ENCODE data around the gene IL20RB. TPM values are rescaled to one million over a fixed set of nuclear protein-coding genes. Genes with fewer than 3 reads are reported as not detected.

IL20RB gene
- total RNA-seq, 1 experiment from 2014 or later: 6.9 TPM

DNA sequence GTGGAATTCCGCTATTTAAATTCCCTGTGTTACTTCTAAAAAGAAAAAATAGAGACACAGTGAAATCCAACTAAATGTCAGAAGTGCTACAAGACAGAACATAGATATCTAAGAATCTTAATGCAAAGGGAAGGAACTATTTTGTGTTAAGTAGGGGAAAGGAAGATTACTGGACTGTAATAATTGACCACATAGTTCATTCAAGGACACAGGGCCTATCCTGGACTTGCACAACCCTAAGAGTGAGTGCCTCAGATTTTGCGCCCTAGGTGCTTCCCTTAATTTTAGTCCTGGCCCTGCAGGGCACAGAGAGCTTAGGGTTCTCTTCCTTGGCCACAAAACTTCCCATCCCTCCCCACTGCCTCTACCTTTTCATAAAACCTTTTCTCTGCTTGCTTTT is 3.5 kb upstream of the IL20RB start:
- TF ChIP-seq, protein P1, sequence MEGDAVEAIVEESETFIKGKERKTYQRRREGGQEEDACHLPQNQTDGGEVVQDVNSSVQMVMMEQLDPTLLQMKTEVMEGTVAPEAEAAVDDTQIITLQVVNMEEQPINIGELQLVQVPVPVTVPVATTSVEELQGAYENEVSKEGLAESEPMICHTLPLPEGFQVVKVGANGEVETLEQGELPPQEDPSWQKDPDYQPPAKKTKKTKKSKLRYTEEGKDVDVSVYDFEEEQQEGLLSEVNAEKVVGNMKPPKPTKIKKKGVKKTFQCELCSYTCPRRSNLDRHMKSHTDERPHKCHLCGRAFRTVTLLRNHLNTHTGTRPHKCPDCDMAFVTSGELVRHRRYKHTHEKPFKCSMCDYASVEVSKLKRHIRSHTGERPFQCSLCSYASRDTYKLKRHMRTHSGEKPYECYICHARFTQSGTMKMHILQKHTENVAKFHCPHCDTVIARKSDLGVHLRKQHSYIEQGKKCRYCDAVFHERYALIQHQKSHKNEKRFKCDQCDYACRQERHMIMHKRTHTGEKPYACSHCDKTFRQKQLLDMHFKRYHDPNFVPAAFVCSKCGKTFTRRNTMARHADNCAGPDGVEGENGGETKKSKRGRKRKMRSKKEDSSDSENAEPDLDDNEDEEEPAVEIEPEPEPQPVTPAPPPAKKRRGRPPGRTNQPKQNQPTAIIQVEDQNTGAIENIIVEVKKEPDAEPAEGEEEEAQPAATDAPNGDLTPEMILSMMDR (IDR thresholded peaks at IDR 0.05; ENCODE audit: insufficient read depth in 1 of 2, low read depth in 1 of 2, low read length in 1 of 2, severe bottlenecking in 1 of 2, unreplicated experiment in 1 of 2): no peak
- Mint-ChIP-seq H3K27me3 (ENCODE audit: insufficient read depth, unreplicated experiment) (no peaks in the 10 kb centered on the region), H3K9me3 (ENCODE audit: unreplicated experiment) (no peaks in the 10 kb centered on the region), H3K4me3 (ENCODE audit: unreplicated experiment) (no peak overlapping the region), H3K27ac (ENCODE audit: unreplicated experiment) (peak overlapping the region; percentile 78), H3K36me3 (ENCODE audit: insufficient read depth, unreplicated experiment) (peaks cover 14% of the 10 kb centered on the region), H3K4me1 (ENCODE audit: low read depth, unreplicated experiment) (peaks cover 35% of the 10 kb centered on the region)
- intact Hi-C loops (cut with micrococcal nuclease; ENCODE audit: unreplicated experiment): loop anchor here (10.0 kb wide), 1 partner anchor 199 kb away; the partner anchor contains the start of gene STAG1
- Histone ChIP-seq H3K9me3 (no peaks in the 10 kb centered on the region), H3K27me3 (replicated peaks; ENCODE audit: control insufficient read depth, insufficient read depth, low read length) (no peaks in the 10 kb centered on the region), H3K36me3 (ENCODE audit: control insufficient read depth, insufficient read depth, low read length) (no peaks in the 10 kb centered on the region), H3K4me3 (ENCODE audit: low read depth, low read length) (no peak overlapping the region), H3K4me1 (peaks cover 37% of the 10 kb centered on the region)
- ChIA-PET POLR2A (no interaction called here), CTCF (no interaction called here)
- no TSS peak for BruUV-seq (replicated peaks)
- no peak for DNase-seq

DNA sequence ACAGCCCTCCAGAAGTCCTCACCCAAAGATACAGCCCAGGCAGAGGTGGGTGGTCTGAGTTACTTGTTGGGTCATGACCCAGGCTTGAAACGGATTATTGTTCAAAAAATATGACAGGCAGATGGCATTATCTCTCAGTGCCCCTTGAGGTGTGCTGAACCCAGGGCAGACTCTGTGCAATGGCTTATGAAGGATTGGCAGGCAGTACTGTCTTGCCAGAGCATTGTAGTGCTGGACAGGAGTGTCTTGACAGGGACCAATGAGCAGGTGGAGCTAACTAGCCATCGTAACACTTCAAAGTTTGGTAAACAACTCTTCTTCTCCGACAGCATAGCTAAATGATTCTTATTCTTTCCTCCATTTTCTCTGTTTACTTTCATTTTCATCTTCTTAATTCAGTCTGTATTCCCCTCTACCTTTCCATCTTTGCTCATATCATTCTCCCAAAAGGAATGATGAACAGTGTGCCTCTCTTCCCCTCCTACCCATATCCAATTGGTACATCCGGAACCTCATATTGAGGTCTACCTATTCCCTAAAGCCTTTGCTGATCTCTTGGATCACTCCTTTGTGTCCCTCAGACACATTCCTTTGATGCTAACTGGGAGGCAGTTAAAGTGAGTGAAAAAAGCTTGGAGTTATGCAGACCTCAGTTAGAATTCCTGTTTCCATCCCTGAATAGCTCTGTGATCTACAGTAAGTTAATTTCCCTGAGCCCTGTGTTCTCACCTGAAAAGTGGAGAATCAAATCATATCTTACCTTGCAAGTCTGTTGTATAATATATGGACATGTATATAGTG is 2.6 kb upstream of the IL20RB start:
- TF ChIP-seq, protein P1 (IDR thresholded peaks at IDR 0.05; ENCODE audit: insufficient read depth in 1 of 2, low read depth in 1 of 2, low read length in 1 of 2, severe bottlenecking in 1 of 2, unreplicated experiment in 1 of 2): no peak
- Histone ChIP-seq H3K4me1 (peaks cover 37% of the 10 kb centered on the region), H3K27me3 (replicated peaks; ENCODE audit: control insufficient read depth, insufficient read depth, low read length) (no peaks in the 10 kb centered on the region), H3K36me3 (ENCODE audit: control insufficient read depth, insufficient read depth, low read length) (no peaks in the 10 kb centered on the region; the same call in 1 of the 2 replicates), H3K9me3 (no peaks in the 10 kb centered on the region), H3K4me3 (ENCODE audit: low read depth, low read length) (no peak overlapping the region)
- BruUV-seq (replicated peaks): TSS peak; percentile 80
- CTCF ChIA-PET: interaction anchor here (0.9 kb wide), 1 partner anchor 59 kb away, joined by 4 read pairs; no protein-coding TSS in a partner anchor
- no peak for DNase-seq
- no peaks in the 10 kb centered on the region for H3K27me3 Mint-ChIP-seq (ENCODE audit: insufficient read depth, unreplicated experiment)
- no peaks in the 10 kb centered on the region for H3K9me3 Mint-ChIP-seq (ENCODE audit: unreplicated experiment)
- peaks cover 17% of the 10 kb centered on the region for H3K36me3 Mint-ChIP-seq (ENCODE audit: insufficient read depth, unreplicated experiment)
- H3K27ac Mint-ChIP-seq (ENCODE audit: unreplicated experiment): peak overlapping the region; percentile 78
- intact Hi-C loops (cut with micrococcal nuclease; ENCODE audit: unreplicated experiment): loop anchor here (1.0 to 10.0 kb wide), 2 partner anchors 93 to 200 kb away; partner anchors contain the start of genes NCK1 and STAG1
- POLR2A ChIA-PET: interaction anchor here (0.6 to 1.5 kb wide), 4 partner anchors 17 to 1479 kb away, joined by 3 to 6 read pairs (median 4); partner anchors contain the start of genes ESYT3, NCK1 and STAG1
- H3K4me3 Mint-ChIP-seq (ENCODE audit: unreplicated experiment): peak overlapping the region; percentile 27
- H3K4me1 Mint-ChIP-seq (ENCODE audit: low read depth, unreplicated experiment): peaks cover 35% of the 10 kb centered on the region

DNA sequence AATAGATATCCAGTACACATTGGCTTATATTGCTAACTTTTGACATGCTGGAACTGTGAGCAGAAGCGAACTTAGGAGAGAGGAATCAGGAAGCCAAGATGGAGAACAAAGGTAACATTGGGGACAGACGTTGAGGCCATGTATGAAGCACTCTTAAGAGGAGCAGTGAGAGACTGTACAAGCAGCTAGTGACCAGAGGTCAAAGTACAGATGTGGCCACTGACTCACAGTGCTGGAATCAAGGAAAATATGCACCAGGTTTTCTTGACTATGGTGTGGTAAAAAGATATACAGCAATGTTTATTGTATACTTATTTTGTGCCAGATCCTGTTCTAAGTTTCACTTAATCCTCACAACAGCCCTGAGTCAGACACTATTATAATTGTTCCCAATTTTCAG is 2.0 kb upstream of the IL20RB start:
- Mint-ChIP-seq H3K4me1 (ENCODE audit: low read depth, unreplicated experiment) (peaks cover 41% of the 10 kb centered on the region), H3K4me3 (ENCODE audit: unreplicated experiment) (peak overlapping the region; percentile 27), H3K9me3 (ENCODE audit: unreplicated experiment) (no peaks in the 10 kb centered on the region), H3K27ac (ENCODE audit: unreplicated experiment) (peak overlapping the region; percentile 78), H3K36me3 (ENCODE audit: insufficient read depth, unreplicated experiment) (peaks cover 22% of the 10 kb centered on the region), H3K27me3 (ENCODE audit: insufficient read depth, unreplicated experiment) (no peaks in the 10 kb centered on the region)
- CTCF ChIA-PET: interaction anchor here (0.9 kb wide), 1 partner anchor 58 kb away, joined by 4 read pairs; no protein-coding TSS in a partner anchor
- H3K9me3 ChIP-seq: no peaks in the 10 kb centered on the region
- DNase-seq: peak; percentile 62 to 76
- H3K4me3 ChIP-seq (ENCODE audit: low read depth, low read length): no peak overlapping the region
- no peaks in the 10 kb centered on the region; the same call in 1 of the 2 replicates for H3K36me3 ChIP-seq (ENCODE audit: control insufficient read depth, insufficient read depth, low read length)
- BruUV-seq (replicated peaks): no TSS peak
- H3K4me1 ChIP-seq: peaks cover 40% of the 10 kb centered on the region
- POLR2A ChIA-PET: interaction anchor here (0.9 to 1.5 kb wide), 3 partner anchors 17 to 204 kb away, joined by 3 to 6 read pairs (median 5); partner anchors contain the start of genes NCK1 and STAG1
- TF ChIP-seq, protein P1 (IDR thresholded peaks at IDR 0.05; ENCODE audit: insufficient read depth in 1 of 2, low read depth in 1 of 2, low read length in 1 of 2, severe bottlenecking in 1 of 2, unreplicated experiment in 1 of 2): no peak
- intact Hi-C loops (cut with micrococcal nuclease; ENCODE audit: unreplicated experiment): loop anchor here (1.0 to 10.0 kb wide), 2 partner anchors 94 to 201 kb away; partner anchors contain the start of genes NCK1 and STAG1
- no peaks in the 10 kb centered on the region for H3K27me3 ChIP-seq (replicated peaks; ENCODE audit: control insufficient read depth, insufficient read depth, low read length)
